GM18858 (cell line): ENCODE results near the gene MANF.
"Not testable (repeated sequence)": the region's sequence is repeated elsewhere in the genome, so short reads cannot be mapped to it uniquely, and the experiment has no call there.

Source experiments
- ATAC-seq: cut with Tn5 transposase; IDR thresholded peaks from one replicate; pipeline ENCODE4 v1.9.1; 2021; ENCODE audit not compliant: unreplicated experiment

MANF gene

DNA sequence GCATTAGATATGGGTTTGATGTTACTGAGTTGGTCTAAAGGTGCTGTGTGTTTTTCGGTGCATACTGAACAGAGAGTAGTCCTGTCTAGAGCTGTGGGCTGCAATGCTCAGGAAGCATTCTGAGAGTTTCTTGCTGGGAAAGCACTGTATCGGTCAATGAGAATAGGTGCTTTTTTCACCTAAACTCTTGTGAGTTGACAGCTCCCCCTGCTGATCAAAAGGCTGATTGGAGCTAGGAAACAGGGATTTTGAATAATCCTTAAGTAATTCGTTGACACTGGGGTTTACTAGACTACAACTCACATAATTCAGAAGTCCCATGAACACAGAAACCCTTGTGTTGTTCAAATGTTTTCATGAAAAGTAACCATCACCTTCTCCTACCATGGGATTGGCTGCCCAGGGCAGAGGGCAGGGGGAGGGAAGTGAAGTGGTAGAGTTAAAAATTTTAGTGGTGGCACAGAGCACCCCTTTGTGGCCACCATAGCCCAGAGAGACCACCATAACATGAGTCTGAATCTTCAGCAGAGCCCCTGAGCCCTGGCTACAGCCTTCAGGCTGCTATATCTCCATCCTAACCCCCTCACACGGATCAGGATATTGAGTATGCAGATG is 13.0 kb upstream of the MANF start:
- ATAC-seq, result no peak

DNA sequence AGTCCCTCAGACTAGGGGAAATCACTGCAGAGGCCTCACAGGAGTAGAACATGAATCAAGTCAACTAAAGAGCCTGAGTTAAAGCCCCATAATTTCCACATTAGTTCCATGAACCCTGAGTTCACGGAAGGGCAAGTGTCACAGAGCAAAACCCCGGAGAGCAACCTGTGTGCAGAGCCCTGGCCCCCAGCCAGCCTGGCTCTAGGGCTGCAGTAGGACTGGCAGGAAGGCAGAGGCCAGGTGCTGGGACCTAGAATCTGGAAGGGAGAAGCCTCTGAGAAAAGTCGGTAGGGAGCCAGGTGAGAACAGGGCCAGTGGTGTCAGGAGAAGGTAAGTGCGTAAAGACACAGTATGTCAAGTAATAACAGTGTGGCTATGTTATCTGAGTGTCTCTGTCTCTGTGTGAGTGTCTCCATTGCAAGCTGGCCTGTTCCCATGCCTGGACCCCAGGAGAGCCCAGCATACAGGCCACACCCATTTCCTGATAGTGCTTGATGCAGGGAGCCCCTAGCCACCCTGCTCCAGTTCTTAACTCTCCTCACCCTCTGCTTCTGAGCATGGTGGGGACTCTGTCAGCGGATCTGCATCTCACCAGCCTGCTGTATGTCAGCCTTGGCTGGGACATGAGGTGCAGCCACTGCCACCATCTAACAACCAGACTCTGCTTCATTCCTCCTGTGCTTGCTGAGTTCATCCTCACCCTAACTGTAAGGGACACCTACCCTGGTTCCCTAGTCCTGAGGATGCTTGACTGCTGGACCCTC is 11.3 kb upstream of the MANF start:
- no peak for ATAC-seq

DNA sequence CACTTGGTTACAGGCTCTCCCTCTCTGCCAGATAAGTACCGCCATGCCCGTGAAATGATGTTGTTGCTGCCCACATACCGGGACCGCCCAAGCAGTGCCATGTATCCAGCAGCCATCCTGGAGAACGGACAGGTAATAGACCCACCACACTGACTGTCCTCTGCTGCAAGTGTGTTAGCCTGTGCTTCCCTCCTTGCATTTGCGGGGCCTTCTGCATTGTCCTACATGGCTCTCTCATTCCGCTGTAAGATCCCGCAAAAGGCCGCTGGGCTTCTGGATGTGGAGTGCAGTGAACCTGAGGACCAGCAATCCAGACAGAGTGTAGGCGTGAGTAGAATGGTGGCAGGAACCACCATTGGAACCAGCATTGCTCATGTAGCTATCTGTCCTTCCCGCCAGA is 10.6 kb upstream of the MANF start:
- ATAC-seq, result no peak

DNA sequence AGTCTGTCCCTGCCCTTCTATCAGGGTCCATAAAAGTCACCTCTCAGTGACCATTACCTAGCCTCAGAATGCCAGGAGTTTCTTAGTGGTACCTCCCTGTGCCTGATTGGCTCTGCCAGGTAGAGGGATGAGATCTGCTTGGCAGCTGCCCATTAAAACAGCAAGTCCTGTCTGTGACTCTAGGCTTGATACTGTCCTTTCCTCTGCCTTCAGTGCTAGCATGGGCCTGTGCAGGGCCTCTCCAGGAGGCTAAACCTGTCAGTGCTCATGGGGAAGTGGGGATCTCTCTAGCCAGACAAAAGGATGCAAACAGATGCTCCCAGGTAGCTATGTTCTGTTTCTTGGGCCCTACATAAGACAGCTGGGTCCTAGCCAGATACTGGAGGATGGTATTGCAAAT is 10.0 kb upstream of the MANF start:
- no peak for ATAC-seq

DNA sequence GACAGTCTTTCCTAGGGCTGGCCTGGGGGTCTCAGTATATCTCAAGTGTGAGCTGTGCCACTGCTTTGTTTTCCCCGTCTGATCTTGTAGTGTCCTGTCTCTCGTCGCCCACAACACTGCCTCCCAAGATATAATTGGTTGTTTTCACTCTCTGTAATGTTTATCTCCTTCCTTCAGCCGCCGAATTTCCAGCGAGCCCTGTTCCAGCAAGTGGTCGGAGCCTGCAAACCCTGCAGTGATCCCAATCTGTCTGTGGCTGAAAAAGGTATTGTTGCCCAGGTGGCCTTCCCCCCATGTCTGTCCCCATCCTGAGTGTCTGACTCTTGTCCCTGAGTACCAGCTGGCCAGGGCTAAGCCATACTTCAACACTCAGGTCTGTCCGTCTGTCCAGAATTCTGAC is 9.5 kb upstream of the MANF start:
- ATAC-seq, result no peak

DNA sequence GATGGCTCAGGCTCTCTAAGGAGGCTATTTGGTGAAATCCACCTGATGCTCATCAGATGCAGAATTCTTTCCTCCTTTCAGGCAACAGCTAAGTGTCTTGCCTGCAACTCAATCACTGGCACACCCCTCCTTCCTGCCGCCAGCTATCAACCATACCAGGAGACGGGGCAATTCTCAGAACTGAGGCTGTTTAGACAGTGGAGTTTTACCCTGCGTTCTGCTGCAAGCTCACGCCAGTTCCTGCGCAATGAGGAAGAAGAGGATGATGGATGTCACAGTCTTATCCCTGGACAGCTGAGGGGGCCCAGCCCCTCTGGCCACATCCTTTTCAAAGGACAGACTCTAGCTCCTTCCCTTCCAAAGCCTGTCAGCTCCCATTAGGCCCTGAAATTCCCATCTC is 7.0 kb upstream of the MANF start:
- no peak for ATAC-seq

DNA sequence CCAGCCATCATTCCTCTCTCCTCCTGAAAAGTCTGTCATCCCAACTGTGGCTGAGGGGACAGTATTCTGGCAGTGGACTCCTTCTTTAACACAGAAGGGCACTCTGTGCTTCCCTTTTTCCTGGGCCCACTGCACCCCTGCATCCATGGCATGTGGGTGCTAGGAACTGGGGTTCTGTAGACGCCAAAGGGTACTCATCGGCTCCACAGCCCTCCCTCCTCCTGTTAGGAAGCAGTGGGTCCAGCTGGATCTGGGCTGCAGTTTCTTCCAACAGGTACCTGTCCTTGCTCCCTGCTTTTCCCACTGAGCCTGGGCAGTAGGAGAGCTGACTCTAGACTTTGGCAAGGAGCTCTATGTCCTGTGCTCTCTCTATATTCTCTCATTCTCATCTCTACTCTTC is 6.4 kb upstream of the MANF start:
- no peak for ATAC-seq

DNA sequence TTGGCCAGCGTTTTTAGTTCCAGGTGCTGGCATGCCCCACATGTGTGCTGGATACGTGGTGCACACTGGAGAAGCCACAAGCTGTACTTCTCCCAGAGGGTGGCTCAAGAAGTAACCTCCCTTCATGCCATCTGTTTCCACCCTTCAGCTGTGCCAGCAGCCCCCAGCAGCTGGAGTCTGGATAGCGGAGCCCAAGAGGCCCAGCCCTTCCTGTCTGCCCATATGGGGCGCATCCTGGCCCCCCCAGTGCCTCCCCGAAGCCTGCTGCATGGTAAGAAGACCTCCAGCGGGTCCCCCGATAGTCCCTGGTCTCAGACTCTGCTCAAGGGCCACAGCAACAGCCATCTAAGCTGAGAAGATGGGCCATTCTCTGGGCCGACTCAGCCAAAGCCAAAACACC is 5.8 kb upstream of the MANF start:
- no peak for ATAC-seq

DNA sequence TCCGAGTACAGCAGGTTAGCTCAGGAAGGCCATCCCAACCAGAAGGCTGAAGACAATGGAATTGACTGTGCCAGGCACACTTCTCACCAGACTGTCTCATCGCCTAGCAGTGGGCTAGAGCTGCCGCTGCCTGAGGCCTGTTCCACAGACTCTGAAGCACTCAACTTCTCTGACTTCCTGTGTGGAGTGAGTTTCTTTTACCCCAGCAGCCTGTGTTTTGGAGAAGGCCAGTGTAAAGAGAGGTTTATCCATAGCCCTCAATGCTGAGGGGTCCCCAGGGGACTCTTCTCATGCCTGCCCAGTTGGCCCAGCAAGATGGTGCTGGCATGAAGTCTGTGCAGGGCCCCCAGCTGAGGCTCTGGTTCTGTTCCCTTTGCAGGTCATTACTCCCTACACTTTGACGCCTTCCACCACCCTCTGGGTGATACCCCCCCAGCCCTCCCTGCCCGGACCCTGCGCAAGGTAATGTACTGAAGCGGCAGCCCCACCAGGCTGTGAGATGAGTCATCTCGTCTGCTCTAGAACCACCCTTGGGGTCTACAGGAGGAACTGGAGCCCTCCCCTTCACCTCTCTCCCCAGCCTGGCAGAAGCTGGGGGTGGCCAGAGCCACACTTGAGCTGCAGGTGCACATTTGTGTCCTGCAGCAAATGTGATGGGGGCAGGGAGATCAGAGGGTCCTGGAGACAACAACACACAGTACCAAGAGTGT is 5.2 kb upstream of the MANF start:
- ATAC-seq, result no peak

DNA sequence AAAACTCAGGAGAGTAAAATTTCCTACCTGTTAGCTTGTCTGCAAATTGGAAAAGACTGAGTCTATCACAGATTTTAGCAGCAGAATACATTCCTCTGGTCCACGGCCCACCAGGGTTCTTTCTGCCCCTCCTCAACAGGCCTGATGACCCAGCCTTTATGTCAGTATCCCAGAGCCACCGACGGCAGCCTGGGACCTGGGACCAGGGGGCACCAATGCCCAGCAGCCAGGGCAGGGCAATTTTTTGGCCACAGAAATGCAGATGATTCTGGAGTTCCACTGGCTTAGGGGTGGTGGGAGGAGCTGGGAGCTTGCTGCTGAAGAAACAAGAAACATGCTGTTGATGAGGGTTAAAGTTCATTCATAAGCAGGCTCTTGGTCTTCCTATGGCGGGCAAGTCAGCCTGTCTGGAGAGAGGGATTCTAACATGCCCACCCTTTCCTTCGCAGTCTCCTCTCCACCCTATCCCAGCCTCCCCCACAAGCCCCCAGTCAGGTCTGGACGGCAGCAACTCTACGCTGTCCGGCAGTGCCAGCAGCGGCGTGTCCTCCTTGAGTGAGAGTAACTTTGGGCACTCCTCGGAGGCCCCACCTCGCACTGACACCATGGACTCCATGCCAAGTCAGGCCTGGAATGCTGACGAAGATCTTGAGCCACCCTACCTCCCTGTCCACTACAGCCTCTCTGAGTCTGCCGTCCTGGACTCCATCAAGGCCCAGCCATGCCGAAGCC is 4.3 kb upstream of the MANF start:
- ATAC-seq, result no peak

DNA sequence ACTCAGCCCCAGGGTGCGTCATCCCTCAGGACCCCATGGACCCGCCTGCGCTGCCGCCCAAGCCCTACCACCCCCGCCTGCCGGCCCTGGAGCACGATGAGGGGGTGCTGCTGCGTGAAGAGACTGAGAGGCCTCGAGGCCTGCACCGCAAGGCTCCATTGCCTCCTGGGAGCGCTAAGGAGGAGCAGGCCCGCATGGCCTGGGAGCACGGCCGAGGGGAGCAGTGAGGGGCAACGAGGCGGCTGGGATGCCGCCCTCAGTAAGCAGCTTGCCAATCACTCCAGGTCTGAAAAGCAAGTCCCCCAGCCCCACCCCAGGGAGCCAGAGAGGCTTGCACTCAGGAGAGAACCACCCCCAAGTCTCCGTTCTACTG is 3.8 kb upstream of the MANF start:
- ATAC-seq, result no peak

DNA sequence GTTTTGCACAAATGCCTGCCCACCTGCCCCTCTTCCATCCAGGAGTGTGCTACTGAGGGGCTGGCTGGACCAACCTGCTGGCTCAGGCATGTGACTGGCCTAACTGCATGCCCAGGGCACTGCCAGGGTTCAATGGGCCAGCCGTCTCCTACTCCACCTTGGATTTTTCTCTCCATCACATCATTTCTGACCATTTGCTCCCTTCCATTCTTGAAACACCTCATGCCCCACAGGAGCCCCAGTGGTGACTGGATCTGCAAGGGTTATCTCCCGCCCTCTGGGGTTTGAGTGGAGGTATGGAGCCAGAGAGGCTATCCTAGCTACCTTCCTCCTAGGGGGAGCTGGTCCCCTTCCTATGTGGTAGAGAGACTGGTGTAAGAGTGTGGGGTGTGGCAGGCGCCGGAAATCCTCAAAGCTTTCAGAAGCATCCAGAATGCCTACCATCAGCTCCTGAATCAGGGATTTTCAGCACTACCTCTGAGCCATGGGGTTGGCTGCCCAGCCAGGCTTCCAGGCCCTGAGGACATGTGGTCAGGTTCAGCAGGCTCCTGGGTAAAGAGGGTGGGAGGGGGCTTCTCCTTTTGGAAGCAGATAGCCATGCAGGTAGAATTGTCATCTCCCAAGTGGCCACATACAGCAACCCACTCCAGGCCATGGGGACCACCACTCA is 2.9 kb upstream of the MANF start:
- ATAC-seq, result no peak

DNA sequence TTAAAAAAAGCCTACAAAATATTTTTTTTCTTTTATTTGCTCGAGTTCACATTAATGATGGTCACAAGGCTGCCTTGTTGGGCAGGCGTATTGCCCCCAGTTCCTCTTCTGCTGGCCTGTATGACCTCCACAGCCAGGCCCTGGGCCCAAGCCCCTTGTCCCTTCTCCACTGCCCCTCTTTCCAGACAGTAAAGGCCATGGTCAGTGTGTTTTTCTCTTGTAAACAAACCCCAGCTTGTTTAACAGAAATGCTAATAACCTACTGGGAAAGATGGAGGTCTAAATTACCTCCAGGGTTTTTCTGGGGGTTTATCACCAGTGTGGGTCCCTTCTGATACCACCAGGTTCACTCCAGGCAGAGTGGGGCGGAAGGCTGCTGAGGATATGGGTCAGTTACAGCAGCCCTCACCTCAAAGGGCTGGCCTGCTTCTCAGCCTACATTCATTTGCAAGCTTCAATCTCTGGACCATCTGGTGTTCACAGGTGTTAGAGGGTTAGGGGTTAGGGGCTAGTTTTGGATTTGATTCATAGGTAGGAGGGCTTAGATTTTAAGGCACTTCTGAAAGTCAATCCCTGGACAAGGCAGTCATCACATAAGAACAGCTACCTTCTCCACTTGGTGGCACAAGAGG is 2.0 kb upstream of the MANF start:
- ATAC-seq, result no peak

DNA sequence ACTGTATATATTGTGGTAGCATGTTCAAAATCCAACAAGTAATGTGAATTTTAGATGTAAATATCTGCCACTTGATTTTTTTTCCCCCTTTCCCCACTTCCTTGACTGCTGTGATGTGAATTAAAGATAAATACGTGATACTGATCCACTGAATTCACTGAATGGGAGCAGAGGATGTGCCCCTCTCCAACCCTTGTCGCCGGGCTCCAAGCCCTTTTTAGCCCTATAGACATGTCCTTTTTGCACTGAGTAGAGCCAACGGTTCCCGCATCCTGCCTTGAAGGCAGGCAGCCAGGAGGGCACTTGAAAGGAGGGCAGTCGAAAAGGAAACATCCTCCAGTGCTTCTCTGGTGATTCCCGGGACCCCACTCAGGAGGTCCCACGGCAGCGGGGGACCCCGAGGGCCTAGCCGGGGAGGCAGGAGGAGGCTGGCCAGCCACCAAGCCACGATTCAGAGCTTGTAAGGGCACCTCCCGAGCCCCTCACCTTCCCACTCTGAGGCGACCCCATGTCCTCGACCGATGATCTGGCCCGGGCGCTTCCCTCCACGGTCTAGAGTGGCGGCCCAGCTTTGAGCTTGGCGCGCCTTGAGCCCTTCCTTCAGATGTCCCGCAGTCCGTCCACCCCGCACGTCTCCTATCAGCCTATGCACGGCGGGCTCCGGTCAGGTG is 901 bp upstream of the MANF start:
- no peak for ATAC-seq

DNA sequence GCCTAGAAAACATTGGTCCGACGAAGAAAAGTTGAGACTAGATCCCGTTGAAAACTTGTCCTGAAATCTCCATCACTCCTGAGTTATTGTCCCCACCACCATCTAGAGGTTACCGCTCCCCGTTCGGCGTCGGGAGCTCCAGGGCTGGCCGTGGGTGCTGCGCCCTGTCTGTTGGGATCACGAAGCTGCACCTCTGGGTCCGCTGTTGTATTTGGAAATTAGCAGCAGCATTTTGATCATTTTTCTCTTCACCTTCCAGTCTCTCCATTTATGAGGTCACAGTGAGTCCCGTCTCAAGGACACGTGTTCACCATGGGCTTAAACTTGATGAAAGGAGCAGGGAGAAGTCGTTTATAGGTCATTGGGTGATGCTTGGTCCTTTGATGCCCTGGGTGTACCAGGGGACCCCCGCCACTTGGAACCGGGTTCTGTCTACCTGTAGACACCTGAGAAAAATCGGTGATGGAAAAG is 565 bp downstream of the MANF start:
- no peak for ATAC-seq

DNA sequence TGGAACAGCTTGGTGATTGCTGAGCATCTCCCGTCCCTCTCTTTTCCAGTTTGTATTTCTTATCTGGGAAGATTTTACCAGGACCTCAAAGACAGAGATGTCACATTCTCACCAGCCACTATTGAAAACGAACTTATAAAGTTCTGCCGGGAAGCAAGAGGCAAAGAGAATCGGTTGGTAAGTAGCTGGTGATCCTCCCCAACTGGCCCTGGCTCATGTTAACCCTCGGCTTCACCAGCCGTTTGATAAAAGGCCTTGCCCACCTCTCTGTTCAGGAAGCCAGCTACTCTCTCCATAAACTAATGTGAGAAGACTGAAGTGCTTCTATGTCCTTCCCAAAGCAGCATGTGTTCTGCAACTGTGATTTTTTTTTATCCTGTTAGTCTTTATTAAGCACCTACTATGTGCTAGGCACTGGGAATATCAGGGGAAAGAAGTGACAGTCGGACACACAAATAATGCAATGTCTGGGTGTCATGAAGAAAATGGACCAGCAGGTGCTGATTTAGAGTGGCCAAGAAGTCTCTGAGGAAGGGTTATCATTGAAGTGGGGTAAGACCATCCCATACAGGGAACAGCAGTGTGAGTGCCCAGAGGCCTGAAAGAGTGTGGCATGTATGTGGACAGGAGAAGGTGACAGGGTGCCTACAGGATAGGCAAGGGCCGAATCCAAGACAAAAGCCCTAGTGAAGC is 1.2 kb downstream of the MANF start:
- no peak for ATAC-seq

DNA sequence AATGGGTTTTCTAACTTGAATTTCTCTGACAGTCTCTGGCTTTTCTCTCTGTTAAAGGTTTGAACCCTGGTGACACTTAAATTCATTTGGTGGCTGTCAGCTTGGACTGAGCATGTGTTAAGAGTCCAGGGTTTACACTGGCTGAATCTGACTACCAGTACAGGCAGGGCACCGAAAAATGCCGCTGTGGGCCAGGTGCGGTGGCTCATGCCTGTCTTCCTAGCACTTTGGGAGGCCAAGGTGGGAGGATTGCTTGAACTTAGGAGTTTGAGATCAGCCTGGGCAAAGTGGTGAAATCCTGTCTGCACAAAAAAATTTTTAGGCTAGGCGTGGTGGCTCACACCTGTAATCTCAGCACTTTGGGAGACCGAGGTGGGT is 1.8 kb downstream of the MANF start:
- no peak for ATAC-seq

DNA sequence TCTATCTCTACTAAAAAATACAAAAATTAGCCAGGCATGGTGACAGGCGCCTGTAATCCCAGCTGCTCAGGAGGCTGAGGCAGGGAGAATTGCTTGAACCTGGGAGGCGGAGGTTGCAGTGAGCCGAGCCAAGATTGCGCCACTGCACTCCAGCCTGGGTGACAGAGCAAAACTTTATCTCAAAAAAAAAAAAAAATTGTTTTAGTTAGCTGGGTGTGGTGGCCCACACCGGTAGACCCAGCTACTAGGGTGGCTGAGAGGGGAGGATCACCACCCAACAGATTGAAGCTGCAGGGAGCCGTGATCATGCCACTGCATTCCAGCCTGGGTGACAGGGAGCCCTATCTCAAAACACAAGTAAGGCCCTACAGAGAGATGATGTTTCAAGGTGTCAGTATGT is 2.2 kb downstream of the MANF start:
- ATAC-seq, result not testable (repeated sequence)

DNA sequence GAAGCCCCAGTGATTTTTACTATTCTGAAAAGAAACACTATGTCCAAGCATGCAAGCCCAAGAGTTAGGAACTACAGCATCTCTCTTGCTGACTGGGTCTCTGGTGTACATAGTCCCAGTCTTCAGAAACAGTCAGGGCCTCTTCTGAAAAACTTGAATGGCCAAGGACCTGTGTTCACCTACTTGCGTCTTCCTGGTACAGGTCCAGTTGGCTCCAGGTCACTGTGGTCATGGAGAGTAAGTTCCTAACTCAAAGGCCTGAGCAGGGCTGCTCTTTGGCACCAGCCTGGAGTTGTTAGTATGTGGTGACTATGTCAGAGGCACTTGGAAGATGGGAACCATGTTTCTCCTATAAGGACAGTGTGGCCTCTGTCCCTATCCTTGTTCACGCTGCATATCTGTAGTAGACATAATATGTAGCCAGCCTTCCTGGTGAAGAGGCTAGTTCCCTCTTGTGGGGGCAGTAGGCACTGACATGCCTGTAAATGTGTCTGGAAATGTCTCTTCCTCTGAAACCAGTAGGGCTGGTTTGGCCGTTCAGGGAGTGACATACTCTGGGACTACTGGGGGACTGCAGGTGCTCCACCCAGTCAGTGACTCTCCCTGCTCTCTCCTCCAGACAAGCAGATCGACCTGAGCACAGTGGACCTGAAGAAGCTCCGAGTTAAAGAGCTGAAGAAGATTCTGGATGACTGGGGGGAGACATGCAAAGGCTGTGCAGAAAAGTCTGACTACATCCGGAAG is 3.4 kb downstream of the MANF start:
- ATAC-seq, result no peak
